ENCODE results near the gene NPIPB4. TPM values are rescaled to one million over a fixed set of nuclear protein-coding genes. Genes with fewer than 3 reads are reported as not detected.
A peak's percentile ranks its signal among the peaks of the same experiment; 100 is the strongest.
"Not testable (repeated sequence)": the region's sequence is repeated elsewhere in the genome, so short reads cannot be mapped to it uniquely, and the experiment has no call there.

NPIPB4 gene
- total RNA-seq, result 149 and 177 TPM in 2 replicates
- long read RNA-seq, partial matches to known transcripts, result 0 of 4 reads
- long read RNA-seq, other reads (novel, unspliced or antisense), result 4 of 4 reads

GRCh38 chr16:21857656-21858055 is at the start of gene NPIPB4:
TSS of gene NPIPB4 (minus strand) at chr16:21857756. CDS start at chr16:21857378, 378 bp downstream.
- H3K9me3 Mint-ChIP-seq (ENCODE audit: low read depth); H3K27ac Mint-ChIP-seq; H3K4me1 Mint-ChIP-seq (ENCODE audit: low read depth); H3K36me3 Mint-ChIP-seq (ENCODE audit: insufficient read depth); DNase-seq (ENCODE audit: low spot score, unreplicated experiment); H3K4me3 Mint-ChIP-seq (ENCODE audit: low read depth); H3K27me3 Mint-ChIP-seq: not testable (repeated sequence)

- H3K4me3 Mint-ChIP-seq (ENCODE audit: low read depth); H3K36me3 Mint-ChIP-seq (ENCODE audit: insufficient read depth); H3K9me3 Mint-ChIP-seq (ENCODE audit: low read depth); DNase-seq (ENCODE audit: low spot score, unreplicated experiment); H3K4me1 Mint-ChIP-seq (ENCODE audit: low read depth); H3K27ac Mint-ChIP-seq; H3K27me3 Mint-ChIP-seq: not testable (repeated sequence)
These were observed 41.4 kb upstream of the NPIPB4 start for GRCh38 chr16:21898998-21899397.

GRCh38 chr16:21881988-21882387 is 24.4 kb upstream of the NPIPB4 start:
- H3K36me3 Mint-ChIP-seq (ENCODE audit: insufficient read depth); H3K9me3 Mint-ChIP-seq (ENCODE audit: low read depth): not testable (repeated sequence)

GRCh38 chr16:21837186-21837585 is 20.4 kb downstream of the NPIPB4 start:
- H3K36me3 Mint-ChIP-seq (ENCODE audit: insufficient read depth); H3K9me3 Mint-ChIP-seq (ENCODE audit: low read depth); H3K27me3 Mint-ChIP-seq; DNase-seq (ENCODE audit: low spot score, unreplicated experiment); H3K4me3 Mint-ChIP-seq (ENCODE audit: low read depth); H3K27ac Mint-ChIP-seq; H3K4me1 Mint-ChIP-seq (ENCODE audit: low read depth): not testable (repeated sequence)

More at GRCh38 chr16:21881988-21882387, 24.4 kb upstream of the NPIPB4 start:
- not testable (repeated sequence) for H3K4me1 Mint-ChIP-seq (ENCODE audit: low read depth); H3K27ac Mint-ChIP-seq; H3K4me3 Mint-ChIP-seq (ENCODE audit: low read depth); DNase-seq (ENCODE audit: low spot score, unreplicated experiment); H3K27me3 Mint-ChIP-seq

- H3K4me3 Mint-ChIP-seq (ENCODE audit: low read depth), result not testable (repeated sequence)
These were observed 21.2 kb downstream of the NPIPB4 start for GRCh38 chr16:21836334-21836733.

GRCh38 chr16:21835747-21836146 is 21.8 kb downstream of the NPIPB4 start:
- not testable (repeated sequence) for H3K27me3 Mint-ChIP-seq; H3K9me3 Mint-ChIP-seq (ENCODE audit: low read depth); H3K4me1 Mint-ChIP-seq (ENCODE audit: low read depth); H3K27ac Mint-ChIP-seq; DNase-seq (ENCODE audit: low spot score, unreplicated experiment); H3K4me3 Mint-ChIP-seq (ENCODE audit: low read depth); H3K36me3 Mint-ChIP-seq (ENCODE audit: insufficient read depth)

More at GRCh38 chr16:21836334-21836733, 21.2 kb downstream of the NPIPB4 start:
- not testable (repeated sequence) for H3K27ac Mint-ChIP-seq; H3K4me1 Mint-ChIP-seq (ENCODE audit: low read depth); DNase-seq (ENCODE audit: low spot score, unreplicated experiment); H3K27me3 Mint-ChIP-seq; H3K9me3 Mint-ChIP-seq (ENCODE audit: low read depth); H3K36me3 Mint-ChIP-seq (ENCODE audit: insufficient read depth)

GRCh38 chr16:21834211-21834610 is 23.3 kb downstream of the NPIPB4 start:
- DNase-seq (ENCODE audit: low spot score, unreplicated experiment); H3K9me3 Mint-ChIP-seq (ENCODE audit: low read depth); H3K4me1 Mint-ChIP-seq (ENCODE audit: low read depth); H3K36me3 Mint-ChIP-seq (ENCODE audit: insufficient read depth); H3K4me3 Mint-ChIP-seq (ENCODE audit: low read depth); H3K27me3 Mint-ChIP-seq; H3K27ac Mint-ChIP-seq: not testable (repeated sequence)

- H3K36me3 Mint-ChIP-seq (ENCODE audit: insufficient read depth); DNase-seq (ENCODE audit: low spot score, unreplicated experiment); H3K27ac Mint-ChIP-seq; H3K27me3 Mint-ChIP-seq; H3K4me1 Mint-ChIP-seq (ENCODE audit: low read depth); H3K9me3 Mint-ChIP-seq (ENCODE audit: low read depth); H3K4me3 Mint-ChIP-seq (ENCODE audit: low read depth): not testable (repeated sequence)
These were observed 27.6 kb downstream of the NPIPB4 start for GRCh38 chr16:21829929-21830328.

- H3K9me3 Mint-ChIP-seq (ENCODE audit: low read depth); DNase-seq (ENCODE audit: low spot score, unreplicated experiment); H3K27me3 Mint-ChIP-seq; H3K4me1 Mint-ChIP-seq (ENCODE audit: low read depth); H3K27ac Mint-ChIP-seq; H3K36me3 Mint-ChIP-seq (ENCODE audit: insufficient read depth); H3K4me3 Mint-ChIP-seq (ENCODE audit: low read depth): not testable (repeated sequence)
These were observed 31.4 kb downstream of the NPIPB4 start for GRCh38 chr16:21826067-21826706.

GRCh38 chr16:21825526-21825925 is 32.0 kb downstream of the NPIPB4 start:
- H3K4me1 Mint-ChIP-seq (ENCODE audit: low read depth); H3K4me3 Mint-ChIP-seq (ENCODE audit: low read depth); H3K9me3 Mint-ChIP-seq (ENCODE audit: low read depth); H3K27me3 Mint-ChIP-seq; H3K36me3 Mint-ChIP-seq (ENCODE audit: insufficient read depth); H3K27ac Mint-ChIP-seq; DNase-seq (ENCODE audit: low spot score, unreplicated experiment): not testable (repeated sequence)

- not testable (repeated sequence) for DNase-seq (ENCODE audit: low spot score, unreplicated experiment); H3K4me1 Mint-ChIP-seq (ENCODE audit: low read depth); H3K9me3 Mint-ChIP-seq (ENCODE audit: low read depth); H3K27me3 Mint-ChIP-seq; H3K27ac Mint-ChIP-seq; H3K4me3 Mint-ChIP-seq (ENCODE audit: low read depth); H3K36me3 Mint-ChIP-seq (ENCODE audit: insufficient read depth)
These were observed 34.3 kb downstream of the NPIPB4 start for GRCh38 chr16:21823258-21823657.

- not testable (repeated sequence) for H3K9me3 Mint-ChIP-seq (ENCODE audit: low read depth)
These were observed 36.6 kb downstream of the NPIPB4 start for GRCh38 chr16:21820908-21821465.

GRCh38 chr16:21820028-21820907 is 37.3 kb downstream of the NPIPB4 start:
- peak overlapping the region; percentile 95 for H3K27ac Mint-ChIP-seq
- H3K9me3 Mint-ChIP-seq (ENCODE audit: low read depth); H3K27me3 Mint-ChIP-seq; H3K4me1 Mint-ChIP-seq (ENCODE audit: low read depth); H3K36me3 Mint-ChIP-seq (ENCODE audit: insufficient read depth): not testable (repeated sequence)
- peak overlapping the region; percentile 91 for H3K4me3 Mint-ChIP-seq (ENCODE audit: low read depth)
- peak; percentile 34 for DNase-seq (ENCODE audit: low spot score, unreplicated experiment)

More at GRCh38 chr16:21820908-21821465, 36.6 kb downstream of the NPIPB4 start:
- peak overlapping the region; percentile 91 for H3K4me3 Mint-ChIP-seq (ENCODE audit: low read depth)
- H3K27me3 Mint-ChIP-seq; H3K4me1 Mint-ChIP-seq (ENCODE audit: low read depth); DNase-seq (ENCODE audit: low spot score, unreplicated experiment); H3K36me3 Mint-ChIP-seq (ENCODE audit: insufficient read depth): not testable (repeated sequence)
- H3K27ac Mint-ChIP-seq, result peak overlapping the region; percentile 95
